ENCODE data around the gene GREB1L.
"Not testable (repeated sequence)": the region's sequence is repeated elsewhere in the genome, so short reads cannot be mapped to it uniquely, and the experiment has no call there.

GREB1L gene

DNA sequence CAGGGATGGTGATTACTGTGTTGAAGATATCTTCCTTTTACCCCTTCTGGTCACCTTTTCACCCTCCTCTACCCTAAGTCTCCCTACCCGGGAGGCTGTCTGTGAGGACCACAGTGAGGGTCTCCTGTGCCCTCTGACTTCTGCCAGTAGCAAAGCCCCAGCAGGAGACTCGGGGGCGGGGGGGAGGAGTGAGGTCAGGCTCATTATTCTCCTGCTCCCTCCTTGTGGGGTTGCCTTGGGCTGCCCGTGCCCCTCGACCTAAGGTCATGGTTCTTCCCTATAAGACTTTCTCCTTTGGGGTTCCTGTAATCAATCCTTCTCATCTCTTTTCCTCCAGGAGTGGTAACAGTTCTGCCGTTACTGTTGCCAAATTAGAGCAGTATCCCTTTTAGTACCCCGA lies 65.5 kb downstream of the GREB1L start:
- DNase-seq = no peak

DNA sequence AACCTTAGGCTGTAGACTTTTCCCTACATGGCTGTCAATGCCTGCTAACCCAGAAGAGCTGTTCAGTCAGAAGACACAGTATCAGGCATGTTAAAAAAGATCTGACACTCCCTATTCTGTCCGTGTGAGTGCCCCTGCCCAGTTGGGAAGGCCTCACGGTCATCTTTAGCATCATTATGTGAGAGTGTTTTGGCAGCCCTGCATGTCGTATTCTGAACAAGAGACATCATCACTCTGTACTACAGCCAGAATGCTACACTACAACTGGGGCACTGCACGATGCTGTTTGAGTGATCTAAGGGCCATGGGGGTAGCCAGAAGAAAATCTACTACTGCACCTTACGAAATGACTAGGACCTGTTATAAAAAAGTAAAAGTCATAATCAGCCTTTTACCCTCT lies 67.2 kb downstream of the GREB1L start:
- no peak for DNase-seq

DNA sequence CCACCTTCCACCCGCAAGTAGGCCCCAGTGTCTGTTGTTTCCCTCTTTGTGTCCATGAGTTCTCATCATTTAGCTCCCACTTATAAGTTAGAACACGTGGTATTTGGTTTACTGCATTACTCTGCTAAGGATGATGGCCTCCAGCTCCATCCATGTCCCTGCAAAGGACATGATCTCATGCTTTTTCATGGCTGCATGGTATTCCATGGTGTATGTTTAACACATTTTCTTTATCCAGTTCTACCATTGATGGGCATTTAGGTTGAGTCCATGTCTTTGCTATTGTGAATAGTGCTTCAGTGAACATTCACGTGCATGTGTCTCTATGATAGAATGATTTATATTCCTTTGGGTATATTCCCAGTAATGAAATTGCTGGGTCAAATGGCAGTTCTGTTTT lies 69.9 kb downstream of the GREB1L start:
- not testable (repeated sequence) for DNase-seq

DNA sequence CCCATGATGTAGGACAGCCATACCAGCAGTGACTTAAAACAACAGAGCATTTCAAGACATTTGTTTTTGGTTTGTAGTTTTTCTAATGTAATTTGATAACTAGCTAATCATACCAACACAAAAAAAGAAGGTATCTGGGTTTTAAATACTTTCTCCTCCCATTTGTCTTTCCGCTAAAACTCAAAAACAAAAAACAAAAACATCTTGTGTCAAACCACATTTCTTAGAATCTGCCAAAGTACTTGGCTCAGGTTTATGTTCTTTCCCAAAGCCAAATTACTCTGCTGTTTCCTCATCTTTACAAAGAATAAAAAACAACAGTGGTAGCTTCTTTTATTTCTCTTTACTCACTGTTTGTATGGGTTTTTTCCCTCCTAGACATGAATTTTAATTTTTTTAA lies 71.5 kb downstream of the GREB1L start:
- no peak for DNase-seq

DNA sequence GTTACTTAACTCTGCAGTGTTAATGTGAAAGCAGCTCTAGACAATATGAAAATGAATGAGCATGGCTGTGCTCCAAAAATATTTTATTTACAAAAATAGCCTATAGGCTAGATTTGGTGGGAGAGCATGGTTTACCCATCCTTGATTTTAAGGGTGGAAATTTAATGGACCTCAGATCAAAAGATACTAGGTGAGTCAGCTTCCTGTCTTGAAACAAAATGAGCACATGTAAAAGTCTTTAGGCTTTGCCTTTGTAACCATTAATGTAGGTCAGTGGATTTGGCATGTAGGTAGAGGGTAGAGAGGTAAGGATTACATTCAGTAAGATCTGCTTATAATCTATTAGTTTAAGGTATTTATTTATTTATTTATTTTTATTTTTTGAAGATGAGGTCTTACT lies 72.7 kb downstream of the GREB1L start:
- DNase-seq = no peak

DNA sequence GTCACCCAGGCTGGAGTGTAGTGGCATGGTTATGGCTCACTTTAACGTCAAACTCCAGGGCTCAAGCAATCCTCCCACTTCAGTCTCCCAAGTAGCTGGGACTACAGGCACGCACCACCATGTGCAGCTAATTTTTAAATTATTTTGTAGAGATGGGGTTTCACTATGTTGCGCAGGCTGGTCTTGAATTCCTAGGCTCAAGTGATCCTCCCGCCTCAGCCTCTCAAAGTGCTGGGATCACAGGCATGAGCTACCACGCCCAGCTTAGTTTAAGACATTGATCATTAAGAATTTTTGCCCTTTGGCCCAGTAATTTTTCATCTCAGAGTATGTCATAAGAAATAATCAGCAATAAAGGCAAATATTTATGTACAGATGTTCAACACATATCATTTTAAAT lies 73.1 kb downstream of the GREB1L start:
- DNase-seq = not testable (repeated sequence)

DNA sequence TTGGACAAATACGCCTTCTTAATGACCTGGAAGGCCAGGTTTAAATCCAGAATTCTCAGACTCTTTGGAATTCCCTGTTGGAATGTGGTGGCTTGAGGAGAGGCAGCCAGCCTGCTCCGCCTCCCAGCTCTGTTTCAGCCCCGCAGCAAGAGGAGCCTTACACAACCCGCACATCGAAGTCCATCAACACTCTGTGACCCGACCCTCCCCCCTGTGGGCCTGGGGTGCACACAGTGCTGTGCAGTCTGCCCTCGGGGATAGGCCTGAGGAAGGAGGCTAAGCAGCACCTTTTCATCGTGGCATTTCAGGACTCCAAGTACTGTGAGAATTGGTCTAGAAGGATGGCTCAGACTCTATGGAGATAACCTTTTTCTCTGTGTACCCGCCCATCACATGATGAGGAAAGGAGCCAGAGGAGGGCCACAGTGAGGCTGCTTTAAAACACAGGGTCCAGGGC lies 73.7 kb downstream of the GREB1L start:
- DNase-seq = no peak

DNA sequence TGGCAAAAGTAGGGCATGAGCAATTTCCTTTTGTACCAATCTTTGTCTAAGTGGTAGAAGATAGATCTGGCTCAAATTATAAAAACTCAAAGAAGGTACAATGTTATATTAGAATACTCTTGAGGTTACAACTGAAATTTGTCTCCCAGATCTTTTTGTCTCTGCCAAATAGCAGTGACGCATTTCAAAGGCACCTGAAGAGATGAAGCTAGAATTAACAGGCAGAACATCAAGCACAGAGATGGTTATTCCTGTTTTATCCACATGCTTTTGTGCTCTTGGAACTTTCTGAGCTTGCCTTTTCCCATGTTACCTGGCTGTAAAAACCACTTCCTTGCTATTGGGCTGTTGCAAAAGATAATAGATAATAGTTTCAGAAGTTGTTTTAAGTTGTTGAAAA lies 74.3 kb downstream of the GREB1L start:
- DNase-seq = no peak

DNA sequence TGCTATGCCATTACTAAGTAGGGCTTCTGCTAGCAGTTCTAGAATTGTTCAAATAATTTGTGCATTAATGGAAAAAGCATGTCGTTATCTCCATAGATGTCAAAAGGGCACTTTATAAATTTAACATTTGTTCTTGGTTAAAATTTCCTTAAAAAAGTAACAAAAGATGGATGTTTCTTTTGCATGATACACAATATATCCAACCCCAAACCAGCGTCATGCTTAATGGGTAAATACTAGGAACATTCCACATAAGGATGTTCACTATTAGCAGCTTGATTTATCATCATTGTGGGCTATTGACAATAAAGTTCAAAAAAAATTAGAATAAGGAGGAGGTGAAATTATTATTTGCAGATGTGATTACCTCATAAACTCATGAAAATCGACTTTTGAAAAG lies 79.7 kb downstream of the GREB1L start:
- no peak for DNase-seq

DNA sequence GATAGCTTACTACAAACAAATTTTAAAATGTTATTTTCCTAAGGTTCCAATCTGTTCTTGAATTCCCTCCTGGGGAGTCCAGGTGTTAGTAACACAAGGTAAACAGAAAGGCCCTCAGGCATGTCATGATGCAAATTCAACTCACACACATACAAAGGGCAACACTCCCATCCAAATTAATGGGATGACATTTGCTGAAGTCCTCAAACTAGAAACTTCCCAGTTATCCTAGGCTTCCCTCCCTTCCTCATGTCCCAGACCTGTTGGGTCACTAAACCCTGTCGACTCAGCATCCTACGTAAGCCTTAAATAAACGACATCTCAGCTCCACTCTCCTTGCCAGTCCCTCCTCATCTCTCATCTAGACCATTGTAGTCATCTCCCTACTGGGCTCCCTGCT lies 85.1 kb downstream of the GREB1L start:
- no peak for DNase-seq

DNA sequence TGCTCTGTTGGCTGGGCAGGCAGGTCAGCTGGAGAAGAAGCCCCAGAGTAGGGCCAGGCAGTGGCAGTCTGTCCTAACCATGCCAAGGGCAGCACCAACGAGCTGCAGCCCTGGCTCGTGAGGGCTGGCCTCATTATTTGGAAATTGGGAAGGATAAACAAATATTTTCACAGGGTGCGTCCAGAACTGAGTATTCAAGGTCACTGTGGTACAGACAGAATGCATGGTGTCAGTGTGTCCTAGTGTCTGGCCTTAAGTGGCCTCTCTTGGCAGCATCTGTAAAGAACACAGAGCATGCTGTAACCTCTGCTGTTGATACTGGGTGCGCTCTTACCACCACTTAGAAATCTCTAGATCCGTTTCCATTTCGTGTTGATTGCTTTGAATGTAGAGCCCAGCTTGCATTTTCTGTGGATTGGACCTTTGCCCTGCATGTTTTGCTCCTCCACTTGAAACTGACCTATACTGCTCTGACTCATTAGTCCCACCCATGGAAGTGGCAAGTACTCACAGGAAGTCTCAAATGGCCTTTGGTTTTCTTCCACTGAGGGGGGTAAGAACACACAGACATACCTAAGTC lies 88.2 kb downstream of the GREB1L start:
- DNase-seq = no peak

DNA sequence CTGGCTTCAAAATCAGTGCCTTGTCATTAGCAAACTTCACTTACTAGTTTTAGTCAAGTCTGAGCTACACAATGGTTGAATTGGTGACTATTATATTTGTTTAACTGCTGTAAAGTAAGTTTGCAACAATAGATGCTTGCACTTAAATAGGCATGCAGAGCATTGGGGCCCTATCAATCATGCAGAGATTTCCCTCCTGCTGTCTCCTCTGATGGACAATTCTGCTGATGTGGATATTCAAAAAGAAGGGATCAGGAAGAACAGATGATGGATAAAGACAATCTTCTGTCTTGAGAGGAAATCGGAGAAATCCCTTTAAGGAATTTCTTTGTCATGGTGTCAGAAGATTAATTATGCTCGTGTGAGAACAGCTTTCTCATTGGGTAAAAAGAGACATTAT lies 89.0 kb downstream of the GREB1L start:
- DNase-seq = no peak

DNA sequence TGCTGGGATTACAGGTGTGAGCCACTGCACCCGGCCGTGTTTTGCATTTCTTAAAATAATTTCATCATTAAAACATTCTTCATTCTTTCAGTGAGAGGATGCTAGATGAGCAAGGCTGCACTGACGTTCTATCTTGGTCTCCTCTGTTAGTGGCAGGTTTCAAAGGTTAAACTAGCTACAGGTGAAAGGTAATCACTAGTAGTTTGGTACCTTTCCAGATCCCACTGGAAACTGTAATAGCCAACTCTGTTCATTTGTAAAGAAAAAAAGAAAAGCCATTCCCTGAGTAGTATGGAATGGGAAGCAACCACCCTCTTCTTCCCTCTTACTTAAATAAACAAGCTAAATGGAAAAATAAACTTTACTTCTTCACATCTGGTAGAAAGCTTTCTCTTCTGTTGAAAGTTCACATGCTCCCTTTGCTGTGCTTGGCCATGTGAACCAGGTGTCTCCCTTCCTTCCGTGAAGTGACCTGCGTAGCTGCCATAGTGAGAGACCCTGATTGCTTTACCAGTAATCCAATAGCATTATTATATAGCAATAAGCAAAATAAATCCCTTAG lies 94.0 kb downstream of the GREB1L start:
- DNase-seq = no peak

DNA sequence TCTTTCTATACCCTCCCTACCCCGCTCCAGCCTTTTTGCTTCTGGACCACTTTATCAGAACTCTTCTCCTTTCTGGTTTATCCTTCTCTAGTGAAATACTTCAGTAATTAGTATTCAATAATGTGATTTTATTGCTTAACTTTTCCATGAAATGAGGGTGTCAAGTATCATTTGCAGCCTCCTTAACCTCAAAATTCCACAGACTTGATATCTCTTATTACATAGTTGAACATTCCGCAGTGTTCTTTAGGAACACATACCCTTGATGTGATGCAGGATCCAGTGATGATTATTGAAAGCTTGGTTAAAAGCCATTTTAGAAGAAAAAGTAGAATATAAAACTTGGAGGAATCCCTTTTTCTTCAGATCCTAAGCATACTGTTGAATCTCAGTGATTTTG lies 94.8 kb downstream of the GREB1L start:
- no peak for DNase-seq

DNA sequence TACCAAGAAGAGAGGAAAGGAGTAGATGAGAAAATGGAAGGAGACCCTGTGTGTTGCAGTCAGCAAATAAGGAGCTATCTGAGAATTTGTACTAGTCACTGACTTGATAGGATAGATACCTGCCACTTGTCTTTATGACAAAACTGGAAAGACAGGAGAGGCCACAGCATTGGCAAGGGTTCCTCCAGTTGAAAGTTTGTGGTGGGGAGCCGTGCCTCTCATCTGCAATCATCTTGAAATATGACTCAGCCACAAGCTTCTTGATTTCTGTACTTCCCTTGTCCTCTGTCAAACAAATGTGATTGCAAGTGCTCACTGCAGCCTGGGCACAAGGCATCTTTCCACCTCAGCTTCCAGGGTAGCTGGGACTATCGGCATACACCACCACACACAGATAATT lies 99.1 kb downstream of the GREB1L start:
- no peak for DNase-seq

DNA sequence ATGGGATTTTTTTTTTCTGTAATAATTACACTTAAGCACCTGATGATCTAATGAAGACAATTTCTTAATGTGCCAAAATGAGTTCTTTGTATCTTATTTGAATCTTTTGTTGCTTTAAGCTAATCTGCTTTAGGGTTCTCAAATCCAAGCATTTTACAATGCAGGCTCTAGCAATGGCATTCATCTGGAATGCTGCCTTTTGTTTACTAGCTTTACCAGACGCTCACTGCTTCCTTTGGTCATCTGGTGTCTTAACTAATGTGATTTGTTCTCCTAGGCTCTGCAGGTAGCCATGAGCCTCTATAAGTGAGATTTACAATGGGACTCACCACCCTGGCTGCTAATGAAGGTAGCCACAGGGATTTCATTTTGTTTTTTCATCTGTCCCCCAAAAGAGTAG lies 100.3 kb downstream of the GREB1L start:
- no peak for DNase-seq

DNA sequence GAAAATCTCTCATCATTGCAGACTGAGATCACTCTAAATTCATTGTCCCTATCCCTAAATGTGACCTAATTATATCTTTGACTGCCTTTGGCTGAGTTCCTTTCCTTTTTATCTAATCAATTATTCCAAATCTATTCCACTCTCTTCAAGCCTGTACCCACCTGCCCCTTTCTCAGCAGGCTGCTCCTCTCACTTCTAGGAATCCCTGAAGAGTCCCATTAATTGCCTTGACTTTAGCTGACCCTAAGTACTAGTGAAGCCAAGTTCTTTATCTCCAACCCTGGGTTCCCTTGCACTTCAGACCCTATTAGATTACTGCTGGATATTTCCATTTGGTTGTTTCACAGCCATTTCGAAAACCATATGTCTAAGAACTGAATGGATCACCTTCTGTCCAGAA lies 102.8 kb downstream of the GREB1L start:
- DNase-seq = no peak

DNA sequence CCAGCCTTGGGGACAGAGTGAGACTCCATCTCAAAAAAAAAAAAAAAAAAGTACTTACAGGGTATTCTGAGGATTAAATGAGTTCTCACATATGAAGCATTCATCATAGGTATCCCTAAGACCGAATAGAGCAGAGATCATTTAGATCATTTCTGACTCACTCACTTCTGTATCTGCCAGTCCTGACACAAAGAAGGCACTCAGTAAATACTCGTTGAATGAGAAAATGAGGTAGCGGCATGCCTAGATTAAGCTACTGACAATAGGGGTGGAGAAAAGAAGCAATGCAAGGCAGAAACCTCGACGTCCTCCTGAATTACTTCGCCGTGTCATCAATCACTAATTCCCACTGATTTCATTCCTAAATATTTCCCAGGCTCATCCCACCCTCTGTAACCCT lies 103.8 kb downstream of the GREB1L start:
- DNase-seq = no peak

DNA sequence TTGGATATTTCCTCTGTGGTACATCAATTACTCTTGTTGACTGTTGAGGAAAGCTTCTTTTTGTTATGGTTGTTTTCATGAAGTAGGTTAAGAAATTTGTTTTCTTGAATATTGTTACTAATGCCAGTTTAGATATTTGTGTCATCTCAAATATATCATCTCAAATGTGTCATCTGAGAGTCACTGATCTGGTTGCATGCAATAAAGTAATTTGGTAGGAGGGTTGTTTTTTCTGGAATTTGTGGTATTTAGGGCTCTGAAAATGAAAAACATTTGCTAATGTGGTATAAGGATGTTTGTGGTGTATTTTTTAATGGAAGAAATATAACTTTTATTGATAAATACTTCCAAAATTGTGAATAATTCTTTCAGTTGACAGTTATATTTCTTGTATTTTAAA lies 117.7 kb downstream of the GREB1L start:
- no peak for DNase-seq

DNA sequence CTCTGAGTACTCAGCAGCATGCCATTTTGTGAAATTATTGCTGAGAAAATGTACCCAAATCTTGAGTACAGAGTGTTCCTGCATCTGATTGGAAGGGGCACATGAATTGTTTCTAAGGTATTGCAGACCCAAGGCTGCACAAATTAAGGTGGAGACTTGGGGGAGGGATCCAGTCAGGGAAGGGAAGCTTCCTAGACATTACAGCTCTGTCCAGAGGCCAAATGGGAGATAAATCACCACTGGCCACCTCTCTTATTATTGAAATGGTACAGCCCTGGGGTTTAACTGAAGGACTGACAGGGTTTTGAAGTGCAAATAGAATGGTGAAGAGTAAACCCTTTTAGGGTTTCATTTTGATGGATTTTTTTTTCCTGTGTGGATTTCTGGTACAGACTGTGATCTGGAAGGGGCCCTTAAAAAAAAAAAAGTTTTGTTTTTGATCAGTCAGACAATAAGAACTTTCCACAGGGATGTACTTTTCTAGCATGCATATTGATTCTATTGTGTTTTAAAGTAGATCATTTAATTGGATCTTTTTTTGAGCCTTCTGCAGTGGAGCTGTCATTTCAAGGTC lies 119.4 kb downstream of the GREB1L start:
- DNase-seq = no peak

DNA sequence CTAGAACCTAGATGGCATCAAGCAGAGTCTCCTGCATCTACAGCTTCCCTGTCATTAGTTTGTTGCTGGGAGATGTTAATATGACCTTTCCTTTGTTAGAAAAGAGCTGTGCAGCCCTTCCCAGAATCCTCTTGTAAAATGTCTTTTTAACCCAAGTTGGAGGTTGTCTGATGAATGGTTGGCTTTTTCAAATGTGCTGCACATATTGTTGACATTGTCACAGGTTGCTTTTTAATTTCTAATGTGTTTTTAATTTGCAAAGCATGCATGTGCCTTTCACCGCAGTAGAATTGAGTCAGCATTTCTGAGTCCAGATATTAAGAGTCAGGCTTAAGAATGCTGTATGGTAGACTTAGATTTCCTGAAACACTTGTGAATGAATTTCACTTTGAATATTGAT lies 120.8 kb downstream of the GREB1L start:
- DNase-seq = no peak

DNA sequence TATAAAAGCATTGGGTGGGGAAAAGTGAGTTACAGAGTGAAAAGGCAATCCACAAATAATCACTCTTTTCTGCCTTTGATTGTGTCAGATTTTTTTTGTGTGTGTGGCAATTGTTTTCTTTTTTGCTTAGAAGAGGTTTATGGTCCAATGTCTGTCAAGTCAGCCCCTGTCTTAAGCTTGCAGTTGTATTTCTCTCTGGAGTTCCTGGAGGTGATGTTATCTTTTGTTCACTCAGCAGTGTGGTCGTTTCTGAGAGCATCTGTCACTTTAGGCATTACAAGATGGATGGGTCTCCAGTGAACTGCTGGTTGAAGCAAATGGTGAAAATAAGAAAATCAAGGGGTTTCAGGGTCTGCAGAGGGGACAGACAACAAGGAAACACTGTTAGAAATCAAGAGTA lies 121.3 kb downstream of the GREB1L start:
- DNase-seq = no peak

DNA sequence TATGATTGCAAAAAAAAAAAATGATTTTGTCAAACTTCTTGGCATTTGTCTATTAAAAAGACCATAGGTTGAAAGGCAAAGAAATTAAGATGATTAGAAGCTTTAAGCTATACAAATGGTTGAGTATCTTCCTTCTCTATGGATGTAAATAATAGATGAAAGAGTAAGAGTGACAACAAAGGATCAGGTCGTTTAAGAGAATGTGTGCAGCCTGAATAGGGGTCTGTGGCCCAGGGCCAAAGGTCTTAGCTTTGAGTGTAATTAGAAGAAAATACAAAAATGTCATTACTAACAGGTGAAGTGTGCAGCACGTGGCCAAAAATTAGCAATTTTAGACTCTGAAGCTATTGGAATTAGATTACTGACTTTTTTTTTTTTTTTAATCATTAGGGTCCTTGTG lies 122.4 kb downstream of the GREB1L start:
- no peak for DNase-seq

DNA sequence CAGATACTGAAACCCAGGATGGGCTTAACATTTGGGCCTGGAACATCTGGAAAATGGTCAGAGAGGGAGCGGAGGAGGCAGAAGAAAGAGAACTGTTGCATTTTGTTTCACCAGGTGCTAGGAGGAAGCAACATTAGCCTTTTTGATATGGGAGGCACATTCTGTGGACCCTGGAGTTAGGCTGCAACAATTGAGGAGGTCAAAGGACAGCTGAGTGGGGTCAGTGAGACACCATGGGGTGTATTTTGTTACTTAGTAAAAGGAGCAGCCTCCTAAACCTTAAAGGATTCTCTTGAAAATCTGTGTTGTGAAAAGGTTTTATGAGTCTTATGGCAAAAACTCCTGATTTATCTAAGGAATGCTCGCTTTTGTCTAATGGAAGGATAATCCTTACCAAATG lies 124.9 kb downstream of the GREB1L start:
- DNase-seq = no peak

DNA sequence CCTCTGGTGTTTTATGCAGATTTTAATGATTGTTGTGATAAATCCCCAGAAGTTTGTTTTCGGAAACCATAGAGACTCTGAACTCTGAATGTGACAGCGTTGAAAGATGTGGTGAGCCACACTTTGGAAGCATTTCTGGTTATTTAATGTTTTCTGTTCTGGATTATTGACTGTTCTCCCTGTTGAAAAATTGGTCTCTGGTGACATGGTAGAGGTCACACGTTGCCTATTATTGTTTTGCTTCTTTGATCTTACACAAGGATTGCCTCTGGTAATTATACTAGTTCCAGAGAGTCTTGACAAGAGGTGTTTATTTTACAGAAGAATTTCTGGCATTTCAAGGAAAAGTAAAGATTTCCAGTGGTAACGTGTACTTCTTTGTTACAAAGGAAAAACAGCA lies 127.1 kb downstream of the GREB1L start:
- DNase-seq = no peak

Measured in CD4-positive, alpha-beta T cell treated with Interferon alpha-2 for 1 hour (primary cell).